Thoracic aorta (tissue), 2 donors: ENCODE results near the gene IRF2BP2. TPM values are rescaled to one million over a fixed set of nuclear protein-coding genes. Genes with fewer than 3 reads are reported as not detected.

ENCODE experiments used
- ATAC-seq: fragments of 150-250 bp; one replicate; pipeline ENCODE4 v1.8.0; 2017; ENCODE audit warnings: low read depth; ENCODE audit not compliant: insufficient number of reproducible peaks, low FRiP score
- DNase-seq: peaks from one replicate; pipeline ENCODE4 v3.0.0-alpha.2; 2020; ENCODE audit warnings: low spot score
- H3K27ac ChIP-seq, 2 donors: fragments of 200-600 bp; sonication (generic); 1 replicate in 1 of 2; 2 replicates in 1 of 2; pipeline ENCODE4 v1.5.1; 2016; ENCODE audit warnings: mild to moderate bottlenecking in 2 of 2, moderate library complexity in 2 of 2
- H3K27me3 ChIP-seq: fragments of 200-600 bp; sonication (generic); replicated peaks from 2 replicates; pipeline ENCODE4 v1.6.0; 2016; ENCODE audit warnings: mild to moderate bottlenecking; ENCODE audit not compliant: insufficient read depth
- H3K36me3 ChIP-seq: fragments of 200-600 bp; sonication (generic); one replicate; pipeline ENCODE4 v1.5.1; 2016
- H3K4me1 ChIP-seq, 2 donors: fragments of 200-600 bp; sonication (generic); 1 replicate in 1 of 2; 2 replicates in 1 of 2; pipeline versions ENCODE4 v1.5.1 to v1.6.0; 2016; ENCODE audit warnings: low read depth in 2 of 2, mild to moderate bottlenecking in 1 of 2; ENCODE audit not compliant: control insufficient read depth in 1 of 2
- H3K4me3 ChIP-seq: fragments of 200-600 bp; sonication (generic); 2 replicates; pipeline ENCODE4 v1.5.1; 2016; ENCODE audit warnings: mild to moderate bottlenecking
- H3K9me3 ChIP-seq: fragments of 200-600 bp; sonication (generic); 2 replicates; pipeline ENCODE4 v1.5.1; 2016
- CTCF ChIP-seq: fragments of 200-600 bp; sonication (generic); IDR thresholded peaks from one replicate; pipeline ENCODE4 v1.5.1; 2019; ENCODE audit warnings: antibody characterized with exemption
- total RNA-seq, 2 donors: library from RNA; depleted of rRNA; stranded (reverse); fragments of >200 nt; gene quantifications; one replicate each; pipeline versions ENCODE4 v1.1.0 to v1.2.3, GENCODE V29; 2016

Gene IRF2BP2
- total RNA-seq, 2 donors from 2014 or later = 114 to 175 TPM

- Histone ChIP-seq H3K4me3 (no peak overlapping the region), H3K4me1 (peaks cover 28 to 38% of the 10 kb centered on the region in 2 donors), H3K9me3 (no peaks in the 10 kb centered on the region), H3K36me3 (no peaks in the 10 kb centered on the region), H3K27ac (no peak overlapping the region), H3K27me3 (no peaks in the 10 kb centered on the region)
- ATAC-seq (no peak), DNase-seq (no peak)
- no peak for TF ChIP-seq CTCF
Measured at GRCh38 chr1:234579967-234580366, 30.0 kb downstream of the IRF2BP2 start.

DNA sequence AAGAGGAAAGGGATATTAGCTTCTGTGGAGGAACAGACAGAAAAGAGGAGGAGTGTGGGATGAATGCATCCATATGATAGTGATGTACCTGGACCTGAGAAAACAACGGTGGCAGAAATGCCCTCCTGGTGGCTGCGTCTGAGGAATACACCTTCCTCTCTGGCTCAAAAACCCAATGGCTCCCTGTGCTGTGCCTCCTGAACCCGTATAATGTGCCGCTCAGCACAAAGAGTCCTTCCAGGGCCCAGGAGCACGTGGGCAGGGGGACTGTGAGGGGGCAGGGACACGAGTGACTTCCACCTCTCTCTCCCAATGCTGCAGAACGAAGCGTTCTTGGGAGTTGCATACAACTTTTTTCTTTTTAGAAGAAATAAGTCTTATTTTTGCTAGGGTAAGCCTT lies 31.2 kb downstream of the IRF2BP2 start:
- Histone ChIP-seq H3K27me3 (no peaks in the 10 kb centered on the region), H3K4me1 (peaks cover 16 to 25% of the 10 kb centered on the region in 2 donors), H3K36me3 (no peaks in the 10 kb centered on the region), H3K27ac (no peak overlapping the region), H3K9me3 (no peaks in the 10 kb centered on the region), H3K4me3 (no peak overlapping the region)
- ATAC-seq (no peak), DNase-seq (no peak)
- no peak for TF ChIP-seq CTCF

DNA sequence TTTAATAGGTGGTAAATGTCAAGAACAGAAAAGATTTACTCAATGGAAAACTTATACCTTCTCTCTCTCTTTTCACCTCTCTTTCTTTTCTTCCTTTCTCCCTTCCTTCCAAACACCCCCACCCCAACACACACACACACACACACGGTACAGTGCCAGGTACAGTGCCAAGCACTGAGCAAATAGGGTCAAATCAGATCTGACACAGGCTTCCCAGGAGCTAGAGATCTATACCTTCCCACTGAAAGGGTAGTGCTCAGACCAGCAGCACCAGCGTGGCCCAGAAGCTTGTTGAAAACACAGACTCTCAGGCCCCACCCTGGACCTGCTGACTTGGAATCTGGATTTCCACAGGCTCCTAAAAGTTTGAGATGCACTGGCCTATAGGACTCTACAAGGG lies 31.9 kb downstream of the IRF2BP2 start:
- Histone ChIP-seq H3K27me3 (no peaks in the 10 kb centered on the region), H3K27ac (no peak overlapping the region), H3K36me3 (no peaks in the 10 kb centered on the region), H3K9me3 (no peaks in the 10 kb centered on the region), H3K4me3 (no peak overlapping the region), H3K4me1 (peaks cover 10 to 19% of the 10 kb centered on the region in 2 donors)
- ATAC-seq = no peak
- TF ChIP-seq CTCF = no peak
- DNase-seq = no peak

- Histone ChIP-seq H3K4me1 (no peaks in the 10 kb centered on the region), H3K27ac (no peak overlapping the region), H3K27me3 (no peaks in the 10 kb centered on the region), H3K36me3 (no peaks in the 10 kb centered on the region), H3K4me3 (no peak overlapping the region), H3K9me3 (no peaks in the 10 kb centered on the region)
- ATAC-seq (no peak), DNase-seq (no peak)
- TF ChIP-seq CTCF = no peak
Measured at GRCh38 chr1:234573711-234574299, 36.2 kb downstream of the IRF2BP2 start.

DNA sequence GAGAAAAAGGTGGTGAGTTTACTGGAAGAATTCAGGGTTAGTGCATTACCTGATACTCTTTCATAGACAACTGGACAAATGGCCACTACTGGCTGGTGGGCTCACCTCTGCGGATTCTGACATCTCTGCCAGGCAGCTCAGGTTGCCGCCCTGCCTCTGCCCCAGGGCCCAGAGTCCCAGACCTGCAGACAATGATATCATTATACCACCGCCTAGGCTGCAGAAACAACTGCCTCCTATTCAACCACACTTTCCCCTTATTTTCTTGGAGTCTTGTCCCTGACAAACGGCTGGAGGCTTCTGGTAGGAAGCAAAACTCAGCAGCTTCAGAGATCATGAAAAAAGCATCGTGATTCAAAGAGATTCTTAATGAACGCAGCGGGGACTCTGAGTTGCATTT lies 37.0 kb downstream of the IRF2BP2 start:
- ATAC-seq (no peak), DNase-seq (no peak)
- no peaks in the 10 kb centered on the region for H3K27me3 ChIP-seq
- H3K9me3 ChIP-seq = no peaks in the 10 kb centered on the region
- TF ChIP-seq CTCF = no peak
- H3K36me3 ChIP-seq = no peaks in the 10 kb centered on the region
- H3K4me1 ChIP-seq = no peaks in the 10 kb centered on the region
- H3K4me3 ChIP-seq = no peak overlapping the region
- H3K27ac ChIP-seq = no peak overlapping the region
